ENCODE measurements around the gene UBALD2.
"Not testable (repeated sequence)": the region's sequence is repeated elsewhere in the genome, so short reads cannot be mapped to it uniquely, and the experiment has no call there.

Gene UBALD2

DNA sequence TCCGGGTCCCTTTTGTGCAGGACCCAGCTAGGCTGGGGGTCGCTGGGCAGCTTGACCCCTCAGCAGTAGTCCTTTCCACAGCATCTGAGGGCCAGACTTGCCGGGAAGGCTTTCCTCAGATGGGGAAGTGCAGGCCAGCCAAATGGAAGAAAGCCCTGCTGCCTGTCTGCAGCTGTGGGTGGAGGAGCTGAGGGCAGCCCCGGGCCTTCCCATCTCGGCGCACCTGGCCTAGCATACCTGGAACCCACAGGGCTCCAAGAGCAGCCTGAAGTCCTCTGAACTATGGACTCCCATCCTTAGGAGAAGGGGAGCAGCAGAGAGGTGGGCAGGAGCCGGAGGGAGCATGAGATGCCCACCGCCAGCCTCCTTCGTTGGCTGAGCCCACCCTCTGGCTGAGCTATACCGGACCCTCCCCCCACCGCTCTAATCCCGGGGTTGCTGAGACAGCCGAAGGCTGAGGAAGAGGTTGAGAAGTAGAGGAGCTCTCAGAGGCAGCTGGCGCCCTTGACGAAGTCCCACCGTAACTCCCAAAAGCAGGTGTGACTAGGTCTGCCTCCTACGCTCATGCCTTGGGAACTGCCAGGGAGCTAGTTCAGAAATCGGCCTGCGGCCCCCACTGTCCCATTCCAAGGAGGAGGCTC is 13.2 kb downstream of the UBALD2 start:
- DNase-seq (ENCODE audit: low read depth), result no peak

DNA sequence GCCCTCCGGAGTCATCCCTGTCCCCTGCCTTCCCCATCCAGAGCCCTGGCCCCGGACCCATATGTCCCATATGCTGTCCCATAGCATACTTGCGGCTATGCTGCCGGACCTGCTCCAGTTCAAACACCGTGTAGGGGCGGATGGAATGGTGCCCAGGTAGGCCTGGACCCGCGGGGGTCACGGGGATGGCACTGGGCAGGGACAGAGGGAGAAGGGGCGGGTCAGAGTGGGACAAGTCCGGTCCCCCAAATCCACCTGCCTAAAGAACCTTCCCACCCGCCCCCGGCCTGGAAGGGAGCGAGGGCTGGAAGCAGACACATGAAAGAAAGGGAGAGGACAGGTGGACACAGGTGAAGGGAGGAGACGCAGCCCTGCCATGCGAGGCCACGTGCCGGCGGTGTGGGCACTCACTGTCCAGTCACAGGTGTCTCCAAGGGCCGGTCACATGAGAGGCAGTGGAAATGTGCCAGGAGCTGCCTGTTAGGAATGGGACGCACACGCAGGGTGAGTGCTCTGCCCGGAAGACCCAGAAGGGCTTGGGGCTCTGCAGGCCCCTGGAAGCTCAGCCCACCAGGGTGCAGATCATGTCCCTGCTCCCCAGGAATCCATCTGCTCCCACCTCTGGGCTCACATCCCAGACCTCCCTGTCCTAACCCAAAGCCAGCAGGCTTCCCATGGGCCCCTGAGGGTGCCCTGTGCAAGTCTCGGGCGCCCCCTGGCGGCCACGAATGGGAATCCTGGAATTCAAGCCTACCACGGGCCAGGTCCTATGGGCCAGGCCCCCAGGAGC is 14.0 kb downstream of the UBALD2 start:
- DNase-seq (ENCODE audit: low read depth), result peak; percentile 82

DNA sequence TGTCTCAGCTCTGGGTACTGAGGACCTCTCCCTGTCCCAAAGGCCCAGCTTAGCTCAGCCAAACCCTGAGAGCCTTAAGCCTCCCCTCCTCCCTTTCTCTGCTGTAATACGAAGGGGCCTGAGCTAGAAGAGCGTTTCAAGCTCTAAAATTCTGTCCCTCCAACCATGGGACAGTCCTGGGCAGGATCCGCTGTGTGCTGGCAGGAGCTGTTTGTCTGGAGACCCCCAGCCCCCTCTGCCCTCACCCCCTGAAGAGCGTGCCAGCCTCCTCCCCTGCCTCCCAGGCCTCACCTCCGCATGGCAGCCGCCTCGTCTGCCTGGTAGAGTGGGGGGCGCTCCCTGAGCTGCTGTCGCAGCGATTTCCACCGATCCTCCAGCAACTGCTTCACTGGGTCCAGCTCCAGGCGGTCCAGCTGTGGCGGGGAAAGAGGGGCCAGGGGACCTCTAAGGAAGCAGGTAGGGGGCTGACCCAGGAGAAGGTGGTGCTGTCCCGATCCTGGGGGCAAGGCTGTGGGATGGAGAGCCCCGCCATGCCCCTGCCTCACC is 14.7 kb downstream of the UBALD2 start:
- no peak for DNase-seq (ENCODE audit: low read depth)

DNA sequence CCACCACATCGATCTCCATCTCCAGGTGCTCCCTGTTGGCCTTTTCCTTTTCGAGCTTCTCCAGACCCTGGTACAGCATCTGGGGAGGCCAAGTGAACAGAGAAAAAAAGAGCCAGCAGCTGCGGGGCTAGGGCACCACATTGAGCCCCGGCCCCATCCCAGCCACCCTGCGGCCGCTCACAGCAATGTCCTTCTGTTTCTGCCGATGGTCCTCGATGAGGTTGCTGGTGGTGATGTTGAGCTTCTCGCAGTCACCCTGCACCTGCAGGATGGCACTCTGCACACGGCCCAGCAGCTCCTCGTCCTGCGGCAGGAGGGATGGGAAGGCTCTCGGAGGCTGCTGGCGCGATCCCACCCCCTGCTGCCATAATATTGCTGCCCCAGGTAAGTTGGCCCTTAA is 15.5 kb downstream of the UBALD2 start:
- no peak for DNase-seq (ENCODE audit: low read depth)

DNA sequence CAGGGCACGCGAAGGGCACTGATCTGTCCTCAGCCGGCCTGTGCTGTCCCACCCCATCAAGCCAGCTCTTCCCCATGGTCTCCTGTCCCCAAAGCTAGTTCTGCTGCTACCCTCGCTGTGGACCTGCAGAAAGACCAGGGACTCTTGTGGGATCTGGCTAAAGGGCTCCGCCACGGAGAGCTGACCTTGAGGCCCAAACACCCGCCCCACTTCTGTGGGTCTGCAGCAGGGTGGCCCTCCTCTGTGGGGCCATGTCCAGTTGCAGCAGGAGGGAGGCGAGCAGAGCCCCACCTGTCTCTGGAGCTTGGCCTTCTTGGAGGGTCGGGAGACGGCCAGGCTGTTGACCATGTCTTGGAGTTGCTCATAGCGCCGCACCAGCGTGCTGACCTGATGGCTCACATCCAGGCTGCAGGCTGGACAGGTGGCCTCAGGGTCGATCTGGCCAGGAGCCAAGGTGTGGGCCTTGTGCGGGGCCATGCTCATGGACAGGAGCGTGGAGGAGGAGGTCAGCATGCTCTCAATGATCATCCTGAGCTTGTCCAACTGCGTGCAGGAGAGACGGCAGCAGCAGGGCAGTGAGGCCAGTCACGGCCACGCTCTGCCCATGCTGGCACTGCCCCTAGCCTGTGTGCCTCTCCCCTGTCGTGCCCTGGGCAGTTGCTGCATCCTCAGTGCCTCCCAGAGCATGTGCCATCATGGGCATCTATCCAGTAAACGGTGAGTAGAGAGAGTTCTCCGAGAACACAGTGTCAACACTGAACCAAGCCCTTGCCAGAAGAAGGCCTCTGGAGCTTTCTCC is 16.6 kb downstream of the UBALD2 start:
- no peak for DNase-seq (ENCODE audit: low read depth)

DNA sequence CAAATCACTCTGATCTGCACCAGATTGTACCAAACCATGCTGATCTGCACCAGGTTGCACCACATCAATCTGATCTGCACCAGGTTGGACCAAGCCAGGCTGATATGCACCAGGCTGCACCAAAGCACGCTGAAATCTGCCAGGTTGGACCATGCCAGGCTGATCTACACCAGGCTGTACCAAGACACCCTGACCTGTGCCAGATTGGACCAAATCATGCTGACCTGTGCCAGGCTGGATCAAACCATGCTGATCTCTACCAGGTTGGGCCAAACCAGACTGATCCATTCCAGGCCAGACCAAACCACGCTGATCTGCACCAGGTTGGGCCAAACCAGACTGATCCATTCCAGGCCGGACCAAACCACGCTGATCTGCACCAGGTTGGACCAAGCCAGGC is 27.4 kb downstream of the UBALD2 start:
- DNase-seq (ENCODE audit: low read depth), result no peak

DNA sequence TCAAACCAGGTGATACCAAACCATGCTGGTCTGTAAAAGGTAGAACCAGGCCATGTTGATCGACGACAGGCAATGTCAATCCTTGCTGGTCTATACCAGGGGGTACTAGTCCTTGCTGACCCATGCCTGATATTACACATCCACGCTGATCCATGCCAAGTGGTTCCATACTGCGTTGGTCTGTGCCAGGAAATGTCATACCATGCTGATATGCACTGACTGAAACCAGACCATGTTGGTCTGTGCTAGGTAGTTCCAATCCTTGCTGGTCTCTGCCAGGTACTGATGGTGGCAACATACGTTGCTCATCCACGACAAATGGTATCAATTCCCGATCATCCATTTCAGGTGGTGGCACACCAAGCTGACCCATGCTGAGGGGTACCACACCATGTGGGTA is 28.0 kb downstream of the UBALD2 start:
- DNase-seq (ENCODE audit: low read depth), result no peak

DNA sequence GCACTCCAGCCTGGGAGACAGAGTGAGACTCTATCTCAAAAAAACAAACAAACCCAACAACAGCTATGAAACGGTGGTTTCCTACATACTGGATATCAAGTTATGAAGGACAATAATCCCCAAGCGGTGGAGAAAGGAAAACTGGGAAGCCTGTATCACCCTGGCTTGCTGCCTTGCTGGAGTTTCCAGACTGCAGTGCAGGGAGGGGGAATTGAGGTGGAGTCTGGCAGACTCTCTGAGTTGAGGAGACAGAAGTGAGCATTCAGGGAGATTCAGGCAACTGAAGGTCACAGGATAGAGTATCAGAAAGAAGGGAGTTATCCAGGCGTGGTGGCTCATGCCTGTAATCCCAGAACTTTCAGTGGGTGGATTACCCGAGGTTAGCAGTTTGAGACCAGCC is 31.0 kb downstream of the UBALD2 start:
- no peak for DNase-seq (ENCODE audit: low read depth)

DNA sequence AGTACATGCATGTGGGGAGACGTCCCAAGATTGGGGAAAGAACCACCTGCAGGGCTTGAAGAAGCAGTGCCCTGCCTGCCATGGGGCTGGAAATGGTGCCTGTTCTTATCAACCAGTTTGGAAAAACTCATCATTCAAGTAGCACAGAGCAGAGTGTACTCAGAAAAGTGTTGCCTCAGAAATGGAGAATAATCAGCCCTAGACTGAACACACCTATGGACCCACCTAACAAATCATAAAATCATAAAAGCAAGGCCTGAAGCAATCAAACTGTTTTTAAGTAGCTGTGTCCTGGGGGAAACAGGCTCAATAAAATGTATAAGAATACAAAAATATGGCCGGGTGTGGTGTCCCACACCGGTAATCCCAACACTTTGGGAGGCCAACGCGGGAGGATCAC is 31.7 kb downstream of the UBALD2 start:
- no peak for DNase-seq (ENCODE audit: low read depth)

DNA sequence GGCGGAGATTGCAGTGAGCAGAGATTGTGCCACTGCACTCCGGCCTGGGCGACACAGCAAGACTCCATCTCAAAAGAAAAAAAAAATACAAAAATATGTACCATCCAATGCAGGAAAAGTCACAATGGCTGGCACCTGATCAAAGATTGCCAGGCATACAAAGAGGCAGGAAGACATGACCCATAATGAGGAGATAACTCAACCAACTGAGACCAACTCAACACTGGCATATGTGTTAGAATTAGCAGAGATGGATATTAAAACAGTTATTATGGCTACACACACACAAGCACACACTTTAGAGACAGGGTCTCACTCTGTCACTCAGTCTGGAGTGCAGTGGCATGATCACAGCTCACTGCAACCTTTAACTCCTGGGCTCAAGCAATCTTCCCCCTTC is 32.3 kb downstream of the UBALD2 start:
- DNase-seq (ENCODE audit: low read depth), result no peak

DNA sequence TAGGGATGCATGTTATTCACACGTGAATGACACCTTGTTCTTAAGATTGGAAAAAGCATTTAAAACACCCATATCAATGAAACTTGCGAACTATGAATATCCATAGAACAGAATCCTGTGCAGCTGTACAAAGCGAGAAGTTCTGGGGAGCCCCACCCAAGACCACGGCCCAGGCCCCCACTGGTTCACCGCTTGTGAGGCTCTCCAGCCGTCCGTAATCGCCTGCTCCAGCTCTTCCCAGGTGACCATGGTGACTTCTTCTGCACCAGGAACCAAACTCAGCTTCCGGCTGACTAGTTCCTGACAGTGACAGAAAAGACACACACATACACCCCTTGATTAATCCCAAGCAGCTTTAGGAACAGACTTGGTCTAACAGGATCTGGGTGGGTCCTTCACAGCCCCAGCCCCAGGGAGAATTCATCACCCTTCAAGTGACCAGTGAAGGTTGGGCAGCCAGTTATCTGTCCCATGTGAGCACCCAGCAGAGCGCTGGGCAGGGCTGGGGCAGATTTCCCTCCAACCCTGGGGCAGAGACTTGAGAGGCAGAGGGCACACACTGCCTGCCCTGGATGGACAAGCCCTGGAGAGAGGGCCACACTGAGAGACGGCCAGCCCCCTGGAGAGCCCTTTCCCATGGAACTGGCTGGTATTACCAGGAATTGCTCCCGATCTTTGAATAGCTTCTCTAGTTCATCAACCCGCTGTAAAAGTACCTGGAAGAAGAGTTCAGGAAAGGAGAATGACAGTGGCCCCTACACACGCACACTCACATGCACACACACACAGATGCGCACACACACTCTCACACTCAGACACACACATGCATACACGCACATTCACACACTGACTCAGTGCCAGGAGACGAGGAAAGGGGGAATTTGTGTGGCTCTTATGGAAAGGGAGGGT is 39.3 kb downstream of the UBALD2 start:
- DNase-seq (ENCODE audit: low read depth), result no peak

DNA sequence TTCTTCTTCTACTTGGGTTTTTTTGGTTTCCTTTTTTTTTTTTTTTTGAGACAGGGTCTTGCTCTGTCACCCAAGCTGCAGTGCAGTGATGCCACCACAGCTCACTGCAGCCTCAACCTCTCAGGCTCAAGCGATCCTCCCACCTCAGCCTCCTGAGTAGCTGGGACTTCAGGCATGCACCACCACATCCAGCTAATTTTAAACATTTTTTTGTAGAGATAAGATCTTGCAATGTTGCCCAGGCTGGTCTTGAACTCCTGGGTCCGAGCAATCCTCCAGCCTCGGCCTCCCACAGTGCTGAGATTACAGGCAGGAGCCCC is 39.9 kb downstream of the UBALD2 start:
- not testable (repeated sequence) for DNase-seq (ENCODE audit: low read depth)

DNA sequence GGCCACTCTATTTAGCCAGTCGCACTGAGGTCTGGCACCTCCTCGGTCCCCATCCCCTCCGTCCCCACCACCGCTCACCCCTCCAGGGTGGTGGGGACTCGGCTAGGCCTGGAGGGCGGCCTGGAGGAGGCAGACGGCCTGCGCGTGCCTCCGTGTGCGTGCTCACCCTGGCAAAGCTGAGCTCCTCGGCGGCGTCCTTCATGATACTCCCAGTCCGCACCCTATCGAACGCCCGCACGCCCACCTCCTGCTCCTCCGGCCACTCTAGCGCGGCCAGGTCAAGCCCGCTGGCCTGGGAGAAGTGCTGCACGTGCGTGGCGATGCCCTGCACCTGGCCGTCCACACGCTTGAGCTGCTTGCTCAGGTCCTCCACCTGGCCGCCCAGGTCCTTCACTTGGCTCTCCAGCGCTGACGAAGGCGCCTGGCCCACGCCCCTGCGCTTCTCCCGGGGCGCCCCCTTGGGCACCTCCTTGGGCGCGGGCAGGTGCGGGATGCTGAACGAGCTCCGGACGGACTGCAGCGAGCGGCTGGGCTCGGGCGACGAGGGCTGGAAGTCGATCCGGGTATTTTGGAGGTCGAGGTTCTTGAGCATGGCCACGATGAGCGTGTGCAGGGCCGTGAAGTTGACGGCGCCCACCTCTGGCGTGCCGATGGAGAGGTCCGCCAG is 42.3 kb downstream of the UBALD2 start:
- DNase-seq (ENCODE audit: low read depth), result no peak

DNA sequence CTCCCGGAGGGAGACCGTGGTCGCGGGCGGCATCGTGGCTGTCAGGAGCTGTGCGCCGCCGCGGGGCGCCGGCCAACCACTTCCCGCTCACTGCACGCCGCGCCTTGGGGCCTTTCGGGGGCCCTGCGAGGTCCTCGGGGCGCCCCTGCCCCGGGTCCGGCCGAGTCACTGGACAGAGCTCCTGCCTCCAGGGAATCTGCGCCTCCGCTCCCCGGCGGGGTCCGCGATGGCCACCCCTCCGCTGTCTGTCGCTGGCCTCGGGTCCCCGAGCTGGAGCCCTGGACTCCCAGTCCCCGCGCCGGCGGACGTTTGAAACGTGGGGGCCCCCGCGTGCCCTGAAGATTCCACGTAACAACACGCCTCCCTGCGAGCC is 42.8 kb downstream of the UBALD2 start, which contains the start of gene QRICH2:
TSS of gene QRICH2 (minus strand) at position 311 of the 373 bp plus-strand sequence. CDS start at position 33, 278 bp downstream.
- DNase-seq (ENCODE audit: low read depth), result no peak

DNA sequence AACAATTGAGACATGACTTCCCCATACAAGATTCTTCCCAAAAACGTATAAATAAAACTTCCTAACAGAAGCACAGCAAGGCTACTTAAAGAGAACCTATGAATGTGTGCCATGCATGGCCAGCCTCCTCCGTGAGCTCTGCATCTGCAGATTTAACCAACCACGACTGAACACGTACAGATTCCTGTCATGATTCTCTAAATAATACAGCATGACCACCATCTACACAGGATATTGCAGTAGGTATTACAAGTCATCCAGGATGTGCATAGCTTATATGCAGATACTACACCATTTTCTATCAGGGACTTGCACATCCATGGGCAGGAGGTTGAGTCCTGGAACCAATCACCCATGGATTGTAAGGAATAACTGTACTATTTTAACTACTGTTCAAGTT is 44.3 kb downstream of the UBALD2 start:
- DNase-seq (ENCODE audit: low read depth), result no peak

DNA sequence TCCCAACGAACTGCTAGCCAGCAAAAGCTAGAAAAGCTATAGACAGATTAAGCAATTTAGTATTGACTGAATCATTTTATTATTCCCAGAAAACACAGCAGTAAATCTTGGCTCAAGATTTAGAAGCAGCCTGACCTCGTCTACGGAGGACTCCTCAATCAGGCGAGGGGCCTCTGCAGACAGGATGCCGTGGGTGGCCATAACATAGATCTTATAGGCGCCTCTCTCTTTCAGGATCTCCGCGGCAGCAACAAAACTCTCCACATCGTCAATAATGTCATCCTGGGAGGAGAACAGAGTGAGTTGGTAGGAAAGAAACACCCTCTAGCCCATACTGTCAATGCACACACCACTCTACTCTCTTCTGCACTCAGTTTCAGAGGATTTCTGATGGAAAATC is 47.6 kb downstream of the UBALD2 start:
- no peak for DNase-seq (ENCODE audit: low read depth)

DNA sequence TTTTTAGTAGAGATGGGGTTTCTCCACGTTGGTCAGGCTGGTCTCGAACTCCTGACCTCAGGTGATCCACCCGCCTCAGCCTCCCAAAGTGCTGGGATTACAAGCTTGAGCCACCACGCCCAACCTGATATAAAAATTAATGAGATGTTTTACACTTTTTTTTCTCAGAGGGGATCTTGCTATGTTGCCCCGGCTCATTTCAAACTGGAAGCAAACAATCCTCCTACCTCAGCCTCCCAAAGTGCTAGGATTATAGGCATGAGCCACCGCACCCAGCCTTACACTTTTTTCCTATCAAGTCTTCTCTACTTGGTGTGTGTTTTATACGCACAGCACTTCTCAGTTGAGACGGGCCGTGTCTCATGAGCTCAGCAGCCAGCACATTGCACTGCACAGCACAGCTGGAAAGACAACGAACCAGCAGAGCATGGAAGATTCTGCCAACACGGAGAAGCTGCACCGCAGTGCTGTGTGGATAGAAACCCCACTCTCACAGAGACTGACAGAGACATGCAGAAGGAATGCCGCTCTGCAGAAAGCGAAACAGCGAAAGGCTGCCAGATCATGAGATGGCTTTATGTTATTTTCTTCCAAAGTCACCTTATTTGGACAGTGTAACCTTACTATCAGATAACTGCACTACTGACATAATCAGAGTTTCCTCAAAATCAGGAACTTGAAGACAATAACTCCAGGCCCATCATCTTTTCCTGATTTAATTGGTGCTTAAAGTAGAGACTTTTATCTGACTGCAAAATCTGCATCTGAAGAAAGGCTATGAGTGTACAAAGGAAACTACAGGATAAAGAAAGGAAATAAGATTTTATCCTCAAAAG is 49.5 kb downstream of the UBALD2 start:
- no peak for DNase-seq (ENCODE audit: low read depth)

DNA sequence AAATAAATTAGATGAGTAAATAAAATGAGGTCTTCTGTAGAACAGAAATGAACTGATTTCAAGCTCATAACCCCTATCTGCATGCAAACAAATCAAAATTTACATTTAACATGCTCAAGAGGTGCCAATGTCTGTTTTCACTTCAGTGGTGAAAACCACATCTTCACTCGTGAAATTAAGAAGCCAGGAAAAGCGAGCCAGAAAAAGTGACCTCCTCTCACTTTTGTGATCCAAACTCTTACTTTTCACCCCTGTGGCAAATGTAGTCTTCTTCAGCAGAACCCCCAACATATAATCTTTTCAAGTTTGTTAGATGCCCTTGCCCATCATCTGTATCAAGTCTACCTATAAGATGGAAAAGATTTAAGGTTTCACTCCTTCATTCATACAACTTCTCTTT is 52.4 kb downstream of the UBALD2 start:
- no peak for DNase-seq (ENCODE audit: low read depth)

DNA sequence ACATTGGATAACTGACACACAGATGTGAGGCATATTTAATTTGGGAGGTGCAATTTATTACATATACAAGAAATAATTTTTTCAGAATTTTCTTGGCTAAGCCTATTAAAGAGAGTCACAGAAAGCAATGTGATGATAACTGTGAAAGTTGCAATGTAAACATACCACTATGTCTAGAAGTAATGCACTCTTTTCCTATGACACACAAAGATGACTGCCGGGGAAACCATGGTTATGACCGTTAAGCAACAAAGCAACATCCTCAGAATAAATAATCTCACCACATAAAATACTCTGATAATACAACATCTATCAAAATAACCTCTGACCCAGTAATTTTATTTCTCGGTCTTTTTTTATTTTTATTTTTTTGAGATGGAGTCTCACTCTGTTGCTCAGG is 53.4 kb downstream of the UBALD2 start:
- DNase-seq (ENCODE audit: low read depth), result no peak
